GM18520 (cell line): ENCODE data around the gene PRKCB.
"Not testable (repeated sequence)": the region's sequence is repeated elsewhere in the genome, so short reads cannot be mapped to it uniquely, and the experiment has no call there.

Experiments
- ATAC-seq: cut with Tn5 transposase; IDR thresholded peaks from one replicate; pipeline ENCODE4 v1.9.1; 2021; ENCODE audit not compliant: unreplicated experiment

The PRKCB gene

DNA sequence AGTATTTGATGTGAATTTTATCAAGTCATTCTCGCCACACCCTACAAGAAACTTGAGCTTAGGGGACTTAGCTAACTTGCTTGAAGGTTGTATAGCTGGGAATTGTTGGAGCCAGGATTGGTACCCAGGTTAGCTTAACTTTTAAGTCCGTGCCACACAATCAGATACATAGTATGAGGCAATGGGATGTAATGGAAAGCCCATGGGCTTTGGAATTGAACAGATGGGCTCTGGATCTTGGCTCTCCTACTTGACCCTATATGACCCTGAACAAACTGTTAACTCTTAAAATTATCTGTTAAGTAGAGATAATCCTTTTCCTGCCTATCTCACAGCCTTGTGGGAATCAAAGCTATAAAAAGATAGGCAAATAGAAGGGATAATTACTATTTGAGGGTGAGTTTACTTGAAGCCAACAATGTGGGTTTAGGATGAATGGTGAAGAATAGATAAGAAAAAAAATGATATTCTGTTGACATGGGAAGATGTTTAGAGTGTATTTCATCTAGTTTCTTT lies 368.4 kb downstream of the PRKCB start:
- ATAC-seq: no peak

DNA sequence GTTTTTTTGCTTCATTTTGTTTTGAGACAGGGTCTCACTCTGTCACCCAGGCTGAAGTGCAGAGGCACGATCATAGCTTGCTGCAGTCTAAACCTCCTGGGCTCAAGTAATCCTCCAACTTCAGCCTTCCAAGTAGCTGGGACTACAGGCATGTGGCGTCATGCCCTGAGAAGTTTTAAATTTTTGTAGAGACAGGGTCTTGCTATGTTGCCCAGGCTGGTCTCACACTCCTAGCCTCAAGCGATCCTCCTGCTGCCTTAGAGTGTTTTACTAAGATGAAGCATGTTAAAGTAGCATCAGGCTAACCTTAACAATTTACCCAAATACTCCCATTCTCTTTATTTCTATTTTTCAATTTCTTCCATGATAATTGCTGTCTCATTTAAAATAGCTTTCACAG lies 371.1 kb downstream of the PRKCB start:
- ATAC-seq: no peak

DNA sequence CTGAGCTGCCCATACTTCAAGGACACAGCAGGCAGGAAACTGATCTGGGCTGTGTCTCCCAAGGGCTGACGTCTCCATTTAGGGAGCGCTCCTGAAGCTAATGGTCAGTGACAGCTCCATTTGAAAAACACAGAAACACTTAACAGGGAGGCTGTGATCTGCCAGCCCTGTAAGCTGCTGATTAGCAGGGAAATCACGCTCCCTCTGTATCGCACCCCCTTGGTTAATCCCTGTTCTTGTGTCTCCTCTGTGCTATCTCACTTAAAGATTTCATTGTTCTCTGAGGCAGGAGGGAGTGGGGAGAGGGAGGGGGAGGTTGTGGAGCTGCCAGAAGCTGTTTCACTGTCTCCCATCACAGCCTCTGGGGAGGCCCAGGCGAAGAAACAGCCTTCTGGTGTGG lies 372.9 kb downstream of the PRKCB start:
- no peak for ATAC-seq

DNA sequence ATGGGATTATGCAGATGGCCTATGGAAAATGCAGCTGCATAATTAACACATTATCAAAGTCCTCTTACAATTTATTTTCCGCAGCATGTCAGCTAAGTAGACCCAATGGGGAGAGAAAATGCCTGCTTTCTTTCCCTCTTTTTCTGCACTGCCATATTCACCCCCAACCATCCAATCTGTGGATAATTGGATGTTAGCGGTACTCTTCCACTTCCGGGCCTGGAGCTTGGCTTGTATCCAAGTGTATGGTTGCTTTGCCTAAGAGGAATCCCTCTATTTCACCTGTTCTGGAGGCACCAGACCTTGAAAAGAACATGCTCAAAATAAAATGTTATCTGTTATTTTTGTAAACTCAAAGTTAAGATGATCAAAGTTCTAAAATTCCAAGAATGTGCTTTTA lies 379.2 kb downstream of the PRKCB start:
- no peak for ATAC-seq

DNA sequence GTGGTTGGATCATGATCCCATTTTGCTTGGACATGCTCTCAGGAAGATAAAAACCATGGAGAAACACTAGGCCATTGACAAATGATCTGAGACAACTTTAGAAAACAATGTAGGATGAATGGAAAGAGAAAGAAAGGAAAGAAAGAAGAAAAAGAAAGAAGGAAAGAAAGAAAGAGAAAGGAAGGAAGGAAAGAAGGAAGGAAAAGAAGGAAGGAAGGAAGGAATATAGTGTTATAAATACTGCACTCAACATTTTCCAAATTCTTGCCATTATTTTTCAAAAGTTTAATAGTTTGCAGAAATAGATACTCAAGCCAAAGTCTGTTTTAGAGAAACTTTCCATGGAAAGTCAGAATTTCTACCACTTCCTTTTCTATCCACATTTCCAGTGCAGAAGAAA lies 381.2 kb downstream of the PRKCB start:
- ATAC-seq: no peak

DNA sequence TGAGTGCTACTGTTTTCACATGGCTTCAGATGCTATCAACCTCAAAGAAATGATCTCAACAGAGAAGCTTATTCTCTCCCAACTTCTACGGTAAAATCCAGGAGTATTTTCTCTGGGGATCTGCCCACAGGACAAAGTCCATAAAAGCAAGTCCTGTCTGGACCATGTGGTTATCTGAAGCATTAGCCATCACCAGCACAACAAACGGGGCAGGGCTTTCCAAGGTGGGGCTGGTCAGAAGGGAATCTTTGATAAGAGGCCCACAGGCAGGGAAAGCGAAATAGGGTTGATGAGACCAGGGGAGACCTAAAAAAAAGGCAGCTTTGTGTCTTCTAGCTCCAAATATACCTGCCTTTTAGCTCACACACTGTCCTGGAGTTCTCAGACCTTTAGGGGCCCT lies 381.7 kb downstream of the PRKCB start:
- ATAC-seq: no peak

DNA sequence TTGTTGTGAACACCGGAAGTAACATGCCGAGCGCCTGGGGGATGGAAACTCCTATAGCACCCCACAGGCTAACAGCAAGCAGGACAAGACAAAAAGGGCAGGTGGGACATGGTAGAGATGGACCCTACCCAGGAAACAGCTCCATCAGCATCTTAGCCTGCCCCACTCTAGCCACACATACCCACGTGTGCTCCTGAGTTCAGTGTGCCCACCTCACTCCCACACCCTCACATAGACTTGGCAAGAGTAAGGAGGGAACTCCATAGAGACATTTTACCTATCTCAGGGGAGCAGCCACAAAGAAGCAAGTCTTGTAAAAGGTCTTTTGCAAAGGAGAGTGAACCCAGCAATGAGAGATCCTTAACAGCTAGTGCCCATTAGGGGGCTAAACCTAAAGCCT lies 382.5 kb downstream of the PRKCB start:
- ATAC-seq: no peak

DNA sequence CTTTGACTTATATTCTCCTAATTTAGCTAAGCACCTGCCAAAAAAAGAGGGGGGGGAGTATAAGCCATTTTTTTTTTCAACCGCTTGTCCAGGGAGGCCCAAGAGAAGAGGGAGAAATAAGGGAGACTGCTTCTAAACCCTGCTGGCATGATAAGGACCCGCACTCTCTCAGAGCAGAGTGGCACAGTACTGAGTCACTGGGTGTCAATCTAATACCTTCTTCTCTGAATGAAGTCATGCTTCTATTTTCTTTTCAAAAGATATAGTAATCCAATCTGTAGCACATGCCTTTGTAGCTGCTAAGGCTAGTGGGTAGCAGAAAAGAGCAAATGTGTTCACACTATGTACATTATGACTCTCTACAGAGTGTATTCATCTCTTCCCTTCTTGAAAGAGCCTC lies 385.4 kb downstream of the PRKCB start:
- no peak for ATAC-seq

DNA sequence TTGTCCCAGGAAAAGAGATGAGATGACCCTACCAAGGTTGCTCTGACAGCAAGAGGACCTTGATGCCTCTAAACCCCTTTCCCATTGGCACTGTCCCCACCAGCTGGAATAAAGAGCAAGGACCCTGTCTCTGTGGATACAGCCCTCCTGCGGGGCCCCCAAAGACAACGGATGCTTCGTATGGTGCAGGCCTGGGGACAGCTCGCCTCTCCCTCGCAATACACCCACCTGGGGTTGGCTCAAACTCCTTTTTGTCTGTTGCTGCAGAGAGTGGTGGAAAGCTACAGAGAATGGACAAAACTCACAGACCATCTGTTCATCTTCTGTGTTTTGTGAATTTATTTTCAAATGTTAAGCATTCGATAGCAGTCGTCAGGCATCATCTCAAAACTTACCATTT lies 392.7 kb downstream of the PRKCB start:
- no peak for ATAC-seq

DNA sequence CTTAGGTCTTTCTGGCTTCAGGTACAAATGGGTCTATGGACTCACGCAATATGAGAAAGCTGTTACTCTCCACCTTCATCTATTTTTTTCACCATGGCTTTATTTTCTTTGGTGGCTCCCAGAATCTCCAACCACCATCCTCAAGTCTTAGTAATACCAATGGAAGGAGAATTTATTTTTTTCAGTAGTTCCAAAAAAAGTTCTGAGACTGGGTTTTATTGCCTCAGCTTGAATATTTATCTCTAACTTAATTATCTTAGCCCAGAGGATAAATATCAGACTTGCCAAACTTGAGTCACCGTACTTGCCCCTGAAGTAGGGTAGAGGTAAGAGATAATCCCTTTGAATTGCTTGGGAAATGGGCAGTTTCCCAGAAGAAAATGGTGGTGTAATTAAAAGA lies 397.2 kb downstream of the PRKCB start:
- ATAC-seq: no peak

DNA sequence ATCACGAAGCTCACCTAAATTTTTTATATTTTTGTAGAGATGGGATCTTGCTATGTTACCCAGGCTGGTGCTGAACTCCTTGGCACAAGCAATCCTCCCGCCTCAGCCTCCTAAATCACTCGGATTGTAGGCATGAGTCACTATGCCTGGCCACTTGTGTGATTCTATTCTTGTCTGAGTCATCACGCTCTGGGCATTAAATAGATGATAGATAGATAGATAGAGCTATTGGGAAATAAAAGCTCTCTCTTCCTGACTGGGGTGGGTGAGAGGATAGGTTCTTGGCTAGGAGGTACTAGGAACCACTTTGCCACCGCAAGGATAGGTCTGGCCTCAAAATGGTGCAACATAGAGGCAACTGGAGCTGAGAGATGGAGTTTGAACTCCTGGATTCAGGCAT lies 399.0 kb downstream of the PRKCB start:
- no peak for ATAC-seq

DNA sequence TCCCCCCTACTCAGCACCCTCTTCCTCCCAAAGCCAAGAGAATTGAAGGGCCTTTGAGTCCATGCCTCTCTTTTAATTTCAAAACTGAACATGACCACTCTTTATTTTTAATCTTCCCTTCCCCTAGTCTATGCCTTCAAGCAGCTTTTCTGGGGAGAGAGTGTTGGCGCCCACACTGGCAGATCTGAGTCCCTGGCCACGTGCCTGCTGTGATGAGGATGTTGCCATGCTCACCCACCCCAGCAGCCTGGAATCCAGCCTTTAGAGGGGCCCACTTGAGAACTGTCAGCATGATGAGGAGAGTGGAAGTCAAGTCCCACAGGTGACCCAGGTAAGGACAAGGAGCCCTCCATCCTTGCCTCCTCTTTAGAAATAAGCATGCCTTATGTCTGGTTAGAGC lies 400.0 kb downstream of the PRKCB start:
- ATAC-seq: no peak

DNA sequence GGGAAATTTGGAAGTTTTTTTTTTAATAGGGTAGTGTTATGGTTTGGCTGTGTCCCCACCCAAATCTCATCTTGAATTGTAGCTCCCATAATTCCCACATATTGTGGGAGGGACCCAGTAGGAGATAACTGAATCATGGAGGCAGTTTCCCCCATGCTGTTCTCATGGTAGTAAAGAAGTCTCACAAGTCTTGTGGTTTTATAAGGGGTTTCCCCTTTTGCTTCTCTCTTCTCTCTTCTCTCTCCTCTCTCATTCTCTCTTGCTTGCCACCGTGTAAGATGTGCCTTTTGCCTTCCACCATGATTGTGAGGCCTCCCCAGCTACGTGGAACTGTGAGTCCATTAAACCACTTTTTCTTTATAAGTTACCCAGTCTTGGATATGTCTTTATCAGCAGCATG lies 403.1 kb downstream of the PRKCB start:
- ATAC-seq: not testable (repeated sequence)

DNA sequence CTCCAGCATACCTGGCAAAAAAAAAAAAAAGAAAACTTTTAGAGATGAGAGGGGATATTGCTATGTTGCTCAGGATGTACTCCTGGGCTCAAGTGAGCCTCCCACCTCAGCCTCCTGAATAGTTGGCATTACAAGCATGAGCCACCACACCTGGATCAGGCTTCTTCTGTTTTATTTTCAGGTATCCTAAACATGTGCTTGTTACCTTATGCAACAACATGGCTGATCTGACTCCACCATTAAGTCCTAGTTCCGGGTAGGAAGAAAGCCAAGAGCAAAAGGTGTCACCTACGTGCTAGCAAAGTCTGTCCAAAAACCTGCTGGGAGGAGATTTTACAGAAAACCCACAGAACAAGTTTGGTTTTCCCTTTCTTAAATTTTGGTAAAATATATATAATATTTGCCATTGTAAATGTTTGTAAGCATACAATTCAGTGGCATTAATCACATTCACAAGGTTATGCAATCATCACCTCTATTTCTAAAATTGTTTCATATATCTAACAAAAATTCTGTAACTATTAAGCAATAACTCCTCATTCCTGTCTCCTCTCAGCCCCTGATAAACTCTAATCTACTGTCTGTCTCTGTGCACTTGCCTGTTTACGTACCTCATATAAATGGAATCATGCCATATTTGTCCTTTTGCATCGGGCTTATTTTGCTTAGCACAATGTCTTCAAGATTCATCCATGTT lies 411.3 kb downstream of the PRKCB start:
- no peak for ATAC-seq

DNA sequence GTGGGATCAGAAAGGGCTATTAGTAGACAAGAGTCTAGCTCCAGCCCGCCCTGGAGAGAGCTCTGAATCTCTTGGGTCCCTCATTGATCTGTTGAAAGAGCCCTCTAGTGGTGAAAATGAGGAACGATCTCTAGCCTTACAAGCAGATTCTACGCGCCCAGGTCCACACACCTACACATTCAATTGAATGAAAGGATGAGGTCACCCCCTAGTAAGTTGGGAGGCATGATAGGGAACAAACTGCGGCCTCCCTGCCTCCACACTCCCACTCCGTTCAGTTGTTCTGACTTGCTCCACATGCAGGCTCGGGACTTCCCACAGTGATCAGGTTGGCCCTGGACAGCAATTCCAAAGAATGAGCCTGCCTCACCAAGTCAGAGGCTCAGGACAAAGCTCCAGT lies 417.4 kb downstream of the PRKCB start:
- no peak for ATAC-seq

DNA sequence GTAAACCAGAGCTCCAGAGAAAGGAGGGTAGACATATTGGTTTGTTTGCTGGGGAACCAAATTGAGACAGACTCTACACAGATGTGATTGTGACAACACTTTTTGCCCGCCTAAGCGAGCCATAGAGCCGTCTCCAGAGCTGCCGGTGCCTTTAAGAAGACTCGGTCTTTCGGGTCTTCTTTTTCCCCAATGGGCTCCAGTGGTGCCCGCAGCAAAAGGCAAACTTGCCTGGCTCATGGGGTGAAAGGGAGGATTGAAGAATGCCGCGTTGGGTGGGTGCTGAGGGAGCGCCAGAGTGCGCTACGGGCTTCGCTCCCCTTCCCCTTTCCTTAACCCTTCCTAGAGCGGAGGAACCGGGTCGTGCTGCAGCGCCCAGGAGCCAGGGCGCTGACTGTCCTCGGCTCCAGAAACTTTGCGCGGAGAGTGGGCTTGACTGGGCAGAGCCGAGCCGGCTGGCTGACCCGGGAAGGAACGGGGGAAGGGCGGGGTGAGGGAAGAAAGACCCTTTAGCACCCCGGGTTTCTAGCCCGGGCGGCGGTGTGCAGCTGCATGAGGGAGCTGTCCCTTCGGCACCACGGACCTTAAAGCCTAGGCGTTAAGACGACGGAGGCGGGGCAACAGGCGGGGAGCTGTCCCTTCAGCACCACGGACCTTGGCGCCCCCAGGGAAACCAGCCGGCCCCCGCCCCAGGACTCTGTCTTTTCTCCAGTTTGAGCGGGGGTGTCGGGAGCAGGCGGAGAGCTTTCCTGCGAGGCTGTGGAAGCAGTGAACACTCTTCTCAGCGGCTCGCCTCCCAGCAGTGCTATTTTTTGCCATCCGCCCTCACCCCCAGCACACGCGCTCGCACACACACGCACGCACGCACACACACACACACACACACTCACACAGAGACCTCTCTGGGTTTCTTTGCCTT lies 419.9 kb downstream of the PRKCB start, which contains the start of gene CACNG3:
CACNG3 (plus strand) TSS at position 880 of the 916 bp plus-strand sequence. CDS start 420 bp downstream, outside the sequence.
- ATAC-seq: no peak

DNA sequence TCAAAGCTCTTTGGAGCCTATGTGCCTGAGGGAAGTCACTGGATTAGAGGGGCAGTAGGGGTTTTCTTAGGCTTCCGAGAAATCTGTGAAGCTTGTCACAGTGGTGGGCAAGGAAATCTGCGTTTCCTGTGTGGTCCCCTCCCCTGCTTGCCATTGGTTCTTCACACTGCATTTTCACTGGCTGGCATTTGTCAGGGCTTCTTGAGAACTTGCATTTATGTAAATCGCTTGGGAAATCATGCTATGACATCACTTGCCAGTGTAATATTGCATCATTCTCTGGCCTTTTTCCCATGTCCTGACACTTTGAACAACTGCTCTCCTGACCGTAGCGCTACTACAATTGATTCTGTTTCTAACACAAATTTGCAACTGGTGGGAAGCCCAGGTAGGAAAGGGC lies 422.2 kb downstream of the PRKCB start:
- ATAC-seq: no peak

DNA sequence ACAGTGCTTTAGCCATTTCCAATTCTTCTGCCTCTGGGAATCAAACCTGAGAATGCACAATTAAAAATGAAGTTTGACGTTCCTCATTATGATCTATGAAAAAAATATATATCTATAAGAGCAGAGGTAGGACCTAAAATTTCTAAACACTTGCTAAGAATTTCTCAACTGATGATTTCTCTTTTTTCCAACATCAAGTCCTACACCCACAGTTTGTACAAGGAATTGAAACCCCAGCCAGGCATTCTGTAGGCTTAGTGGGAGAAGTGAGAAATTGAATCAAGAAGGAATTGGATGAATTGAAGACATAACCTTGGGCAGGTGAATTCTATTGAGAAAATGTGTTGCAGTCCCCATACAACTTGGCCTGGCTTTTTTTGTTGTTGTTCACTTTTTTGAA lies 423.0 kb downstream of the PRKCB start:
- no peak for ATAC-seq

DNA sequence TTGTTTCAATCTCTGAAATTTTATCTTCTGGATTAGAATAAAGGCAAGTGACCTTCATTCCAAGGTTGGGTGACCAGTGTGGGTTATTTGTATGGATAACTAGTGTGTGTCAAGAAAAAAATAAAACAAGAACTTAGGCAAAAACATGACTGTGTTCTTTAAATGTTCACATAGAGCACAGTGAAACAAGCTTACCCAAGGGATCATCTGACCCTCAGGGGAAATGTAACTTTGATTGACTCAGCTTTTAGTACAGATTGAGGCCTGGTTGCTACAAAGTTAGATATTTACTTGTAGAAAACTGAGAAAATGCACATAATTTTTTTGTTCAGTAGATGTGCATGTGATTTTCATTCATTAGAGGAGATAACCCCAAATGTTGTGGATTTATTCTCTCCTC lies 427.0 kb downstream of the PRKCB start:
- no peak for ATAC-seq
